K562 (cell line): ENCODE measurements around the gene GNB2. TPM values are rescaled to one million over a fixed set of nuclear protein-coding genes. Genes with fewer than 3 reads are reported as not detected.

ENCODE experiments used
- CBX3 ChIP-seq, 2 experiments: IDR thresholded peaks; 1 replicate in 1 of 2; 2 replicates in 1 of 2; pipeline ENCODE4 v1.6.1; 2012; ENCODE audit warnings: inconsistent platforms in 2 of 2, low read length in 2 of 2, borderline replicate concordance in 1 of 2, control low read depth in 1 of 2
- CREB1 ChIP-seq, 2 experiments: sonication (generic) in 1 of 2; formaldehyde crosslinking in 1 of 2; IDR thresholded peaks; 2 replicates each; pipeline versions ENCODE4 v1.6.1 to v1.8.0; 2012 to 2022; ENCODE audit warnings: inconsistent platforms in 1 of 2, mild to moderate bottlenecking in 1 of 2, missing genetic modification reagents in 1 of 2, moderate library complexity in 1 of 2
- LARP7 ChIP-seq: fragments of 450-650 bp; IDR thresholded peaks from 2 replicates; pipeline ENCODE4 v1.6.1; 2016
- MAZ ChIP-seq, 2 experiments: fragments of 450-650 bp in 1 of 2; sonication (generic) in 1 of 2; formaldehyde crosslinking; IDR thresholded peaks in 1 of 2; conservative IDR thresholded peaks in 1 of 2; 2 replicates each; pipeline versions ENCODE4 v1.4.0 to v1.5.0; 2020; ENCODE audit warnings: mild to moderate bottlenecking in 1 of 2, missing genetic modification reagents in 1 of 2
- SMAD4 ChIP-seq: fragments of 250-450 bp; sonication (Bioruptor Pico); conservative IDR thresholded peaks from 2 replicates; pipeline ENCODE4 v1.8.0; 2021; ENCODE audit warnings: inconsistent platforms, mild to moderate bottlenecking, moderate library complexity
- STAT5B ChIP-seq: fragments of 250-450 bp; sonication (Bioruptor Pico); IDR thresholded peaks from 2 replicates; pipeline ENCODE4 v1.8.0; 2021; ENCODE audit warnings: mild to moderate bottlenecking, inconsistent platforms
- ZNF282 ChIP-seq: sonication (generic); formaldehyde crosslinking; IDR thresholded peaks from 2 replicates; pipeline ENCODE4 v1.8.1; 2023; ENCODE audit warnings: missing genetic modification reagents
- polyA plus RNA-seq, 8 experiments: library from polyadenylated mRNA; depleted of rRNA in 4 of 8; stranded (reverse) in 5 of 8; unstranded in 3 of 8; fragments of >200 nt; fragmentation: Nextera tagmentation in 2 of 8; fragmentation: Illumina TruSeq in 1 of 8; extraction: Ambion mirVana in 2 of 8; extraction: Trizol in 1 of 8; gene quantifications; 2 replicates each; pipeline versions ENCODE4 v1.2.1 to v1.2.3, GENCODE V29; 2011 to 2014; ENCODE audit warnings: inconsistent platforms in 1 of 8, missing spikeins in 1 of 8
- total RNA-seq, 7 experiments: library from RNA; depleted of rRNA in 6 of 7; stranded (reverse); fragments of >200 nt in 6 of 7; fragmentation: Illumina TruSeq in 2 of 7; extraction: Trizol in 2 of 7; gene quantifications; 2 replicates each; pipeline versions ENCODE4 v1.2.1 to v1.2.3, GENCODE V29; 2011 to 2021; ENCODE audit warnings: low replicate concordance in 1 of 7
- TF ChIP-seq, protein P1 (sequence below): sonication (generic); formaldehyde crosslinking; IDR thresholded peaks from 2 replicates; pipeline ENCODE4 v1.8.0; 2023; ENCODE audit warnings: missing genetic modification reagents, mild to moderate bottlenecking, borderline replicate concordance
- TF ChIP-seq, protein P2 (sequence below), 3 experiments: fragments of 200-800 bp in 1 of 3; sonication (Bioruptor generic) in 1 of 3; sonication (generic) in 1 of 3; formaldehyde crosslinking in 1 of 3; IDR thresholded peaks; 2 replicates each; pipeline versions ENCODE4 v1.6.1 to v1.8.0; 2016 to 2022; ENCODE audit warnings: mild to moderate bottlenecking in 2 of 3, missing compliant biosample characterization in 2 of 3, missing genetic modification characterization in 2 of 3, missing genetic modification reagents in 1 of 3
- TF ChIP-seq, protein P3 (sequence below): IDR thresholded peaks from 3 replicates; pipeline ENCODE4 v1.6.1; 2011; ENCODE audit warnings: borderline replicate concordance, mild to moderate bottlenecking, moderate library complexity; ENCODE audit not compliant: insufficient read length; ENCODE audit errors: extremely low read depth
- TF ChIP-seq, protein P4 (sequence below): fragments of 450-650 bp; IDR thresholded peaks from 2 replicates; pipeline ENCODE4 v1.6.1; 2018; ENCODE audit not compliant: partially characterized antibody

The GNB2 gene
- total and polyA plus RNA-seq, 9 of the 15 experiments (the other 6 are each of a cell fraction or from before 2014, with no cell fraction given), result 0.65 to 320 (median 104) TPM

DNA sequence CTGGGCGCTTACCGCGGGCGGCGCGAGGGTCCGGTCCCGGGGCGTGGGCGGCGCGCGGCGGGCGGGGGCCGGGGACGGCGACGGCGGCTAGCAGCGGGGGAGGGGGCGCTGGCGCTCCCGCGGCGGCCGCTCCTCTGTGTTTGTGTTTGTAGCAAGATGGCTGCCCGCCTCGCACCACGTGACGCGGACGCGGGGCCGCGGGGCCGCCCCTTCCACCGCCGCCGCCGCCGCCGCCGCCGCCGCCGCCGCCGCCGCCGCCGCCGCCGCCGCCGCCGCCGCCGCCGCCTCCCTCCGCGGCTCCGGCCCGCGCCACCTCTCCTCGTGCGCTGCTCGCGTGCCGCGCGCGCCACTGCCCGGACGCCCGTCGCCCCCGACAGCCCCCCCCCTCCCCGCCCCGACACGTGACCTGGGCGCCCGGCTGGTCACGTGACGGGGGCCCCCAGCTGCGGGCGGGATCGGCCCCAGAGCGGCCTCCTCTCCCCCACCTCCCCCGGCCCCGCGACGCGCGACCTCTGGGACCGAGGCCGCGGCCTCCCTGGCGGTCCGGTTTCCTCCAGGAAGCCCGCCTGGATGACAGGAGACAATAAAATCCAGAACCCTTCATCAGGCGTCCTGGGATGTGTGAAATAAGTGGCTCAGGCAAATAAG is 20.7 kb downstream of the GNB2 start, which contains the start of gene GIGYF1 (continued):
- TF ChIP-seq, protein P1, sequence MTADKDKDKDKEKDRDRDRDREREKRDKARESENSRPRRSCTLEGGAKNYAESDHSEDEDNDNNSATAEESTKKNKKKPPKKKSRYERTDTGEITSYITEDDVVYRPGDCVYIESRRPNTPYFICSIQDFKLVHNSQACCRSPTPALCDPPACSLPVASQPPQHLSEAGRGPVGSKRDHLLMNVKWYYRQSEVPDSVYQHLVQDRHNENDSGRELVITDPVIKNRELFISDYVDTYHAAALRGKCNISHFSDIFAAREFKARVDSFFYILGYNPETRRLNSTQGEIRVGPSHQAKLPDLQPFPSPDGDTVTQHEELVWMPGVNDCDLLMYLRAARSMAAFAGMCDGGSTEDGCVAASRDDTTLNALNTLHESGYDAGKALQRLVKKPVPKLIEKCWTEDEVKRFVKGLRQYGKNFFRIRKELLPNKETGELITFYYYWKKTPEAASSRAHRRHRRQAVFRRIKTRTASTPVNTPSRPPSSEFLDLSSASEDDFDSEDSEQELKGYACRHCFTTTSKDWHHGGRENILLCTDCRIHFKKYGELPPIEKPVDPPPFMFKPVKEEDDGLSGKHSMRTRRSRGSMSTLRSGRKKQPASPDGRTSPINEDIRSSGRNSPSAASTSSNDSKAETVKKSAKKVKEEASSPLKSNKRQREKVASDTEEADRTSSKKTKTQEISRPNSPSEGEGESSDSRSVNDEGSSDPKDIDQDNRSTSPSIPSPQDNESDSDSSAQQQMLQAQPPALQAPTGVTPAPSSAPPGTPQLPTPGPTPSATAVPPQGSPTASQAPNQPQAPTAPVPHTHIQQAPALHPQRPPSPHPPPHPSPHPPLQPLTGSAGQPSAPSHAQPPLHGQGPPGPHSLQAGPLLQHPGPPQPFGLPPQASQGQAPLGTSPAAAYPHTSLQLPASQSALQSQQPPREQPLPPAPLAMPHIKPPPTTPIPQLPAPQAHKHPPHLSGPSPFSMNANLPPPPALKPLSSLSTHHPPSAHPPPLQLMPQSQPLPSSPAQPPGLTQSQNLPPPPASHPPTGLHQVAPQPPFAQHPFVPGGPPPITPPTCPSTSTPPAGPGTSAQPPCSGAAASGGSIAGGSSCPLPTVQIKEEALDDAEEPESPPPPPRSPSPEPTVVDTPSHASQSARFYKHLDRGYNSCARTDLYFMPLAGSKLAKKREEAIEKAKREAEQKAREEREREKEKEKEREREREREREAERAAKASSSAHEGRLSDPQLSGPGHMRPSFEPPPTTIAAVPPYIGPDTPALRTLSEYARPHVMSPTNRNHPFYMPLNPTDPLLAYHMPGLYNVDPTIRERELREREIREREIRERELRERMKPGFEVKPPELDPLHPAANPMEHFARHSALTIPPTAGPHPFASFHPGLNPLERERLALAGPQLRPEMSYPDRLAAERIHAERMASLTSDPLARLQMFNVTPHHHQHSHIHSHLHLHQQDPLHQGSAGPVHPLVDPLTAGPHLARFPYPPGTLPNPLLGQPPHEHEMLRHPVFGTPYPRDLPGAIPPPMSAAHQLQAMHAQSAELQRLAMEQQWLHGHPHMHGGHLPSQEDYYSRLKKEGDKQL (CRISPR knock-in tag), result no peak
- TF ChIP-seq CREB1 (IDR thresholded peaks at IDR 0.05) (peak; percentile 26; the same call in 1 of the 2 replicates), CREB1 (CRISPR knock-in tag; IDR thresholded peaks at IDR 0.05) (no peak), SMAD4 (CRISPR knock-in tag) (peak; percentile 52; the same call in 1 of the 2 replicates), MAZ (CRISPR knock-in tag; conservative IDR thresholded peaks at IDR 0.05 in 1 of 2, IDR thresholded peaks at IDR 0.05 in 1 of 2) (peak in 1 of 2 experiments; percentile 85; a peak in 3 of 4 replicates), ZNF282 (CRISPR knock-in tag) (no peak), STAT5B (CRISPR knock-in tag) (no peak), LARP7 (no peak), CBX3 (IDR thresholded peaks at IDR 0.05; ENCODE audit: borderline replicate concordance in 1 of 2, low read length in 2 of 2) (peak in 1 of 2 experiments; percentile 34; a peak in 1 of 3 replicates)
- TF ChIP-seq, protein P2, sequence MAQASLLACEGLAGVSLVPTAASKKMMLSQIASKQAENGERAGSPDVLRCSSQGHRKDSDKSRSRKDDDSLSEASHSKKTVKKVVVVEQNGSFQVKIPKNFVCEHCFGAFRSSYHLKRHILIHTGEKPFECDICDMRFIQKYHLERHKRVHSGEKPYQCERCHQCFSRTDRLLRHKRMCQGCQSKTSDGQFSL (CRISPR knock-in tag; IDR thresholded peaks at IDR 0.05), result peak; percentile 70; the same call in 1 of the 2 replicates
- TF ChIP-seq, protein P2 (tag; IDR thresholded peaks at IDR 0.05), result peak in 1 of 2 experiments; percentile 93; a peak in 2 of 4 replicates
- TF ChIP-seq, protein P3, sequence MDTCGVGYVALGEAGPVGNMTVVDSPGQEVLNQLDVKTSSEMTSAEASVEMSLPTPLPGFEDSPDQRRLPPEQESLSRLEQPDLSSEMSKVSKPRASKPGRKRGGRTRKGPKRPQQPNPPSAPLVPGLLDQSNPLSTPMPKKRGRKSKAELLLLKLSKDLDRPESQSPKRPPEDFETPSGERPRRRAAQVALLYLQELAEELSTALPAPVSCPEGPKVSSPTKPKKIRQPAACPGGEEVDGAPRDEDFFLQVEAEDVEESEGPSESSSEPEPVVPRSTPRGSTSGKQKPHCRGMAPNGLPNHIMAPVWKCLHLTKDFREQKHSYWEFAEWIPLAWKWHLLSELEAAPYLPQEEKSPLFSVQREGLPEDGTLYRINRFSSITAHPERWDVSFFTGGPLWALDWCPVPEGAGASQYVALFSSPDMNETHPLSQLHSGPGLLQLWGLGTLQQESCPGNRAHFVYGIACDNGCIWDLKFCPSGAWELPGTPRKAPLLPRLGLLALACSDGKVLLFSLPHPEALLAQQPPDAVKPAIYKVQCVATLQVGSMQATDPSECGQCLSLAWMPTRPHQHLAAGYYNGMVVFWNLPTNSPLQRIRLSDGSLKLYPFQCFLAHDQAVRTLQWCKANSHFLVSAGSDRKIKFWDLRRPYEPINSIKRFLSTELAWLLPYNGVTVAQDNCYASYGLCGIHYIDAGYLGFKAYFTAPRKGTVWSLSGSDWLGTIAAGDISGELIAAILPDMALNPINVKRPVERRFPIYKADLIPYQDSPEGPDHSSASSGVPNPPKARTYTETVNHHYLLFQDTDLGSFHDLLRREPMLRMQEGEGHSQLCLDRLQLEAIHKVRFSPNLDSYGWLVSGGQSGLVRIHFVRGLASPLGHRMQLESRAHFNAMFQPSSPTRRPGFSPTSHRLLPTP, result no peak
- TF ChIP-seq, protein P4, sequence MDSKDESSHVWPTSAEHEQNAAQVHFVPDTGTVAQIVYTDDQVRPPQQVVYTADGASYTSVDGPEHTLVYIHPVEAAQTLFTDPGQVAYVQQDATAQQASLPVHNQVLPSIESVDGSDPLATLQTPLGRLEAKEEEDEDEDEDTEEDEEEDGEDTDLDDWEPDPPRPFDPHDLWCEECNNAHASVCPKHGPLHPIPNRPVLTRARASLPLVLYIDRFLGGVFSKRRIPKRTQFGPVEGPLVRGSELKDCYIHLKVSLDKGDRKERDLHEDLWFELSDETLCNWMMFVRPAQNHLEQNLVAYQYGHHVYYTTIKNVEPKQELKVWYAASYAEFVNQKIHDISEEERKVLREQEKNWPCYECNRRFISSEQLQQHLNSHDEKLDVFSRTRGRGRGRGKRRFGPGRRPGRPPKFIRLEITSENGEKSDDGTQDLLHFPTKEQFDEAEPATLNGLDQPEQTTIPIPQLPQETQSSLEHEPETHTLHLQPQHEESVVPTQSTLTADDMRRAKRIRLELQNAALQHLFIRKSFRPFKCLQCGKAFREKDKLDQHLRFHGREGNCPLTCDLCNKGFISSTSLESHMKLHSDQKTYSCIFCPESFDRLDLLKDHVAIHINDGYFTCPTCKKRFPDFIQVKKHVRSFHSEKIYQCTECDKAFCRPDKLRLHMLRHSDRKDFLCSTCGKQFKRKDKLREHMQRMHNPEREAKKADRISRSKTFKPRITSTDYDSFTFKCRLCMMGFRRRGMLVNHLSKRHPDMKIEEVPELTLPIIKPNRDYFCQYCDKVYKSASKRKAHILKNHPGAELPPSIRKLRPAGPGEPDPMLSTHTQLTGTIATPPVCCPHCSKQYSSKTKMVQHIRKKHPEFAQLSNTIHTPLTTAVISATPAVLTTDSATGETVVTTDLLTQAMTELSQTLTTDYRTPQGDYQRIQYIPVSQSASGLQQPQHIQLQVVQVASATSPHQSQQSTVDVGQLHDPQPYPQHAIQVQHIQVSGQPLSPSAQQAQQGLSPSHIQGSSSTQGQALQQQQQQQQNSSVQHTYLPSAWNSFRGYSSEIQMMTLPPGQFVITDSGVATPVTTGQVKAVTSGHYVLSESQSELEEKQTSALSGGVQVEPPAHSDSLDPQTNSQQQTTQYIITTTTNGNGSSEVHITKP, result no peak
